Rectal smooth muscle tissue (tissue), 1 donor: ENCODE data around the gene CHAF1A.

Experiments used
- H3K27ac ChIP-seq: one replicate; pipeline ENCODE4 v1.7.0; 2013; ENCODE audit warnings: low read depth, low read length, inconsistent platforms
- H3K27me3 ChIP-seq: one replicate; pipeline ENCODE4 v1.7.0; 2013; ENCODE audit warnings: low read length; ENCODE audit not compliant: control insufficient read depth, insufficient read depth
- H3K36me3 ChIP-seq: one replicate; pipeline ENCODE4 v1.7.0; 2013; ENCODE audit warnings: low read length; ENCODE audit not compliant: control insufficient read depth, insufficient read depth
- H3K4me1 ChIP-seq: one replicate; pipeline ENCODE4 v1.7.0; 2013; ENCODE audit warnings: low read length; ENCODE audit not compliant: control insufficient read depth, insufficient read depth
- H3K4me3 ChIP-seq: one replicate; pipeline ENCODE4 v1.7.0; 2013; ENCODE audit warnings: low read length
- H3K9ac ChIP-seq: one replicate; pipeline ENCODE4 v1.7.0; 2013; ENCODE audit warnings: low read length

Gene CHAF1A

GRCh38 chr19:4402171-4403004 is at the start of gene CHAF1A:
CHAF1A (plus strand) TSS chr19:4402640; CDS start chr19:4402763, 123 bp downstream.
- Histone ChIP-seq H3K36me3 (no peaks in the 10 kb centered on the region), H3K4me3 (peak within 1 kb of the TSS; percentile 90), H3K9ac (peak within 1 kb of the TSS; percentile 61), H3K27me3 (no peaks in the 10 kb centered on the region), H3K27ac (peak within 1 kb of the TSS; percentile 87), H3K4me1 (peaks cover 11% of the 10 kb centered on the region)

GRCh38 chr19:4352701-4353121 is 49.7 kb upstream of the CHAF1A start:
- H3K4me1 ChIP-seq, result no peaks in the 10 kb centered on the region
- no peak overlapping the region for H3K9ac ChIP-seq
- H3K27me3 ChIP-seq, result no peaks in the 10 kb centered on the region
- H3K27ac ChIP-seq, result no peak overlapping the region
- H3K4me3 ChIP-seq, result no peak overlapping the region
- H3K36me3 ChIP-seq, result peaks cover 2% of the 10 kb centered on the region

- Histone ChIP-seq H3K36me3 (peaks cover 4% of the 10 kb centered on the region), H3K27me3 (no peaks in the 10 kb centered on the region), H3K9ac (no peak overlapping the region), H3K4me3 (no peak overlapping the region), H3K4me1 (no peaks in the 10 kb centered on the region), H3K27ac (no peak overlapping the region)
Observed at GRCh38 chr19:4354282-4354681, 48.2 kb upstream of the CHAF1A start.

GRCh38 chr19:4354897-4355296 is 47.5 kb upstream of the CHAF1A start:
- H3K27ac ChIP-seq, result no peak overlapping the region
- H3K9ac ChIP-seq, result no peak overlapping the region
- H3K27me3 ChIP-seq, result no peaks in the 10 kb centered on the region
- H3K4me3 ChIP-seq, result no peak overlapping the region
- no peaks in the 10 kb centered on the region for H3K4me1 ChIP-seq
- H3K36me3 ChIP-seq, result peaks cover 4% of the 10 kb centered on the region

GRCh38 chr19:4357095-4357797 is 45.2 kb upstream of the CHAF1A start:
- Histone ChIP-seq H3K27ac (no peak overlapping the region), H3K36me3 (peaks cover 9% of the 10 kb centered on the region), H3K4me3 (no peak overlapping the region), H3K4me1 (no peaks in the 10 kb centered on the region), H3K27me3 (no peaks in the 10 kb centered on the region), H3K9ac (no peak overlapping the region)

- Histone ChIP-seq H3K27ac (no peak overlapping the region), H3K4me3 (no peak overlapping the region), H3K36me3 (peaks cover 9% of the 10 kb centered on the region)
Observed at GRCh38 chr19:4357921-4358326, 44.5 kb upstream of the CHAF1A start.

GRCh38 chr19:4358709-4359626 is 43.5 kb upstream of the CHAF1A start:
- H3K4me1 ChIP-seq, result no peaks in the 10 kb centered on the region
- H3K4me3 ChIP-seq, result no peak overlapping the region
- no peaks in the 10 kb centered on the region for H3K27me3 ChIP-seq
- H3K36me3 ChIP-seq, result peaks cover 14% of the 10 kb centered on the region
- H3K27ac ChIP-seq, result no peak overlapping the region
- no peak overlapping the region for H3K9ac ChIP-seq

More at GRCh38 chr19:4357921-4358326, 44.5 kb upstream of the CHAF1A start:
- H3K9ac ChIP-seq, result no peak overlapping the region
- H3K27me3 ChIP-seq, result no peaks in the 10 kb centered on the region
- H3K4me1 ChIP-seq, result no peaks in the 10 kb centered on the region

GRCh38 chr19:4359627-4360000 is 42.8 kb upstream of the CHAF1A start:
- peaks cover 14% of the 10 kb centered on the region for H3K36me3 ChIP-seq
- no peak overlapping the region for H3K9ac ChIP-seq
- no peak overlapping the region for H3K27ac ChIP-seq
- H3K4me3 ChIP-seq, result no peak overlapping the region
- no peaks in the 10 kb centered on the region for H3K4me1 ChIP-seq
- H3K27me3 ChIP-seq, result no peaks in the 10 kb centered on the region

- Histone ChIP-seq H3K27me3 (no peaks in the 10 kb centered on the region), H3K4me1 (no peaks in the 10 kb centered on the region), H3K9ac (no peak overlapping the region), H3K27ac (peak overlapping the region; percentile 3), H3K4me3 (no peak overlapping the region), H3K36me3 (peaks cover 14% of the 10 kb centered on the region)
Observed at GRCh38 chr19:4360081-4360569, 42.3 kb upstream of the CHAF1A start.

- H3K4me3 ChIP-seq, result no peak overlapping the region
- H3K27me3 ChIP-seq, result no peaks in the 10 kb centered on the region
- H3K9ac ChIP-seq, result no peak overlapping the region
- H3K36me3 ChIP-seq, result peaks cover 19% of the 10 kb centered on the region
- H3K27ac ChIP-seq, result no peak overlapping the region
- no peaks in the 10 kb centered on the region for H3K4me1 ChIP-seq
Observed at GRCh38 chr19:4360641-4361151, 41.7 kb upstream of the CHAF1A start.

GRCh38 chr19:4361152-4362046 is 41.0 kb upstream of the CHAF1A start:
- Histone ChIP-seq H3K36me3 (peaks cover 19% of the 10 kb centered on the region), H3K4me3 (no peak overlapping the region), H3K27ac (no peak overlapping the region), H3K27me3 (no peaks in the 10 kb centered on the region), H3K9ac (no peak overlapping the region), H3K4me1 (no peaks in the 10 kb centered on the region)
